GDM1 (cell line): ENCODE measurements around the gene EGLN3.
"Not testable (repeated sequence)": the region's sequence is repeated elsewhere in the genome, so short reads cannot be mapped to it uniquely, and the experiment has no call there.

ENCODE experiments used
- DNase-seq: peaks from one replicate; lab custom pipeline; 2025; lab: John Stamatoyannopoulos, UW

EGLN3 gene

DNA sequence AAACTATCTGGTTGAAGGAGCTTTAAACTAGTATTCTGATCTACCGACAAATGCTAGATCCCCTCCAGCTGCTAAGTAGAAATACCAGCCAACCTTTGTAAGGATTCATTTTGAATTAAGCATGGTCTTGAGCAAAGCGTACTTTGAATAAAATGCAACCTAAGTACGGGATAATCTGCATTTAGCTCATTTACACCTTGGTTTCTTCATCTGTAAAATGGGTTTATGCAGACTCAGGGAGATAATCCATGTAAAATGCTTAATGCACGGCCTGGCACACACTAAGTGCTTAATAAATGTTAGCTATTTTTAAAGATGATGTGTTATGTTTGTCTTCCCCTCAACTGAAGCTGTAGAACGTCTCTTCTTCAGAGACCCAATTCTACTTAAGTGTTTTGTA is 15.9 kb downstream of the EGLN3 start:
- no peak for DNase-seq

GRCh38 chr14:33934043-33934750 is 16.7 kb downstream of the EGLN3 start:
- DNase-seq: no peak

- DNase-seq: no peak
These were observed 17.4 kb downstream of the EGLN3 start for GRCh38 chr14:33933386-33933933.

DNA sequence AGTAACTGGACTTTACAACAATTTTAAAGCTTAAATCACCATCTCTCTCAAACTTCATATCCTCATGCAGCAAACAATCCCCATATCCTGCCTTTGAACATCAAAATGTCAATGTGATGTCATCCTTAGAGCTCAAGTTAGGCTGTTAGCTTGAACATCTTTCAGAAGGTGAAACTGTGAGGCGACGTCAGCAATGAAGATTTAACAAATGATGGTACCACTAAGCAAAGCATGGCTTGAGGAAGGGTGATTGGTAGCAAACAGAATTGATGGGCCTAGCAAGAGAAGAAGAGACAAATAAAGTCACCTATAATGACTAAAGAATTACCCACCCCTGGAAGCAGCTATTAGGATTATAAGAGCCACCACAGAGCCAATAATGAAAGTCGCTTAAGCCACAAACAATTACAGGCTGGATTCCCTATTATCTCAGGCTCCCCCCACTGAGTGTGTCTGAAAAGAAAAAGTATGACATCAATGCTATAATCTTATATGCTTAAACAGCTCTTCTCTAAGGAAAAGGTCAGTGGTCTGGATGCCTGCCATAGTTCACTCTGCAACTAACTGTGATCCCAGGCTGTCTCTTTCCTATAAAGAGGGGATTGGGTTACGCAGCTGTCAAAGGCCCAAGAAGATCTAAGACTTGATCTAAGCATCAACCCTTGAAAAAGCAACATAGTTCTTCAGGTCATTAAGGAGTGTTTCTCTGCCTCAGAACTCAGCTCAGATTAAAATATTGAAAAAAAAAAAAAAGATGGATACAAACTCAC is 18.1 kb downstream of the EGLN3 start:
- DNase-seq: no peak

DNA sequence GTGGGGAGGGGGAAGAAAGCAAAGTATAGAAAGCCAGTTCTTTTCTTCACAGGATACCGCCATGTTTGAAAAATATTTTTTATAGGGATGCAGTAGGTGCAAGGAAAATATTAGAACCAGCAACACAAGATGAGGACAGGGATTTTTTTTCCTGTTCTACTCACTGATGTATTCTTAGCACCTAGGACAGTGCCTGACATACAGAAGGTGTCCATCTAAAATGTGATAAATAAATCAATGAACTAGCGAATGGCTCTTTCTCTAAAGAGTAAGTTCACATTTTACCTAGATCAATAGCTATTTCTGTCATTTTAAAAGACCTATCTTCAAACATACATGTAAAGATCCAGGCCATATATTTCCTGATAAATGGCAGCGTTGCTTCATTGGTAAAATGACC is 18.8 kb downstream of the EGLN3 start:
- no peak for DNase-seq

GRCh38 chr14:33931461-33931860 is 19.4 kb downstream of the EGLN3 start:
- DNase-seq: no peak

DNA sequence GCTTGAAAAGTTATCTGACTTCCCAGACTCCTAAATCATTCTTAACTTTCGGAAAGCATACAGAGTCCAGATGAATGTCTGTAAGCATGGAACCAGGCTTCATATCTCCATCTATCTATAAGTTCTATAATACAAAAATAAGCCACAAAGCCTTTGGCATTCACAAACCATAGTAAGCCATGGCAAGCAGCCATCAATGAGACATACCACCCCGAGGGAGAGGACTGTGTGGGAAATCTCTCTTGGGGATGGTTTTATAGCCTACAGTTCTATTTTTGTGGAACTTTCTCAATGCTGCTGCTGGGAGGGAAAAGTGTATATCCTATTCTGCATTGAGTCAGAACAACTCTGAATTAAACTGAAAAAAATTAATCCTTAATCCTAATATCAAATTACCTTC is 20.4 kb downstream of the EGLN3 start:
- no peak for DNase-seq

DNA sequence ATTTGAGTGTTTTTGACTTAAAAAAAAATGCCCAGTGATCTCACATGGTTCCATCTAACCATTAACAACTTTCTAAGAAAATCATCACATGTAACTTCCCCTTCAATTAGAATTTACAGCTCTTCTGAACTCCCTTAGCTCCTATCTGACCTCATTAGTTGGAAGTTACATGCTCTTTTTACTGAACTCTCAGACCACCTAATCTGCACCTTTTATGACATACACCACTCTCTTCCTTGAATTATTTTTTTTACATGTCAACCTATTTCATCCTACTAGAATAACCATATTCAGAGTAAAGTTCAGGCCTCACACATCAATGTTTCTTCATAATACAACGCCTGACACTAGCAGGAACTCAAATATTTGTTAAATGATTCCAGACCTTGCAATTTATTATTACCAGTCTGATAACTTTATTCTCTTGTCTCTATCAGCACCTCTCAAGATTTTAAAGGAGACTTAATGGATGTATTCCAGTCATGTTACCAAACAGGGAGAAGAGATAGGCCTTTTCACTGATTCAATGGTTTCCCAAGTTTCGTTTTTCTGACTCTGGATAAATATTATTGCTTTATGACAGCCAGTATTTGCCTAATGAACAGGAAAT is 21.0 kb downstream of the EGLN3 start:
- no peak for DNase-seq

GRCh38 chr14:33928895-33929294 is 22.0 kb downstream of the EGLN3 start:
- no peak for DNase-seq

GRCh38 chr14:33927944-33928343 is 22.9 kb downstream of the EGLN3 start:
- DNase-seq: no peak

- not testable (repeated sequence) for DNase-seq
These were observed 23.9 kb downstream of the EGLN3 start for GRCh38 chr14:33926967-33927366.

- no peak for DNase-seq
These were observed 24.9 kb downstream of the EGLN3 start for GRCh38 chr14:33925946-33926345.

DNA sequence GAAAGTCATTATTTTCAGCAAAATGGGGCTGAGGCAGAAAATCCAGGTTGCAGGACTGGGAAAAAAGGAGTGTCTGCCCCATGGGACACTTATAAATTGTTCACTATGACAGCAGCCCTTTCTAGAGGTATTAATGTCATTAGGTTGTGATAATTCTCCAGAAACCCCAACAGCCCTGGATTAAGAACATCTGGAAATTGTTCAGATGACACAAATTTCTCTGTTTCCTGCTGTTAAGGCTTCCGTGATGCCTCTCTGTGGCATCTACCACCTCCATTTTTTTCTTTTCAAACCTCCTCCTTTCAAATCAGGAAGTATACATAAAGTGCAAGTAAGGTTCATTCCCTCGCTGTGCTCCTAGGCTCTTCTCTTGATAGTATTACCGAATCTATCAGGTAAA is 25.6 kb downstream of the EGLN3 start:
- DNase-seq: no peak

GRCh38 chr14:33924566-33925100 is 26.2 kb downstream of the EGLN3 start:
- DNase-seq: no peak

- DNase-seq: peak; percentile 37
These were observed 28.7 kb downstream of the EGLN3 start for GRCh38 chr14:33922125-33922524.

DNA sequence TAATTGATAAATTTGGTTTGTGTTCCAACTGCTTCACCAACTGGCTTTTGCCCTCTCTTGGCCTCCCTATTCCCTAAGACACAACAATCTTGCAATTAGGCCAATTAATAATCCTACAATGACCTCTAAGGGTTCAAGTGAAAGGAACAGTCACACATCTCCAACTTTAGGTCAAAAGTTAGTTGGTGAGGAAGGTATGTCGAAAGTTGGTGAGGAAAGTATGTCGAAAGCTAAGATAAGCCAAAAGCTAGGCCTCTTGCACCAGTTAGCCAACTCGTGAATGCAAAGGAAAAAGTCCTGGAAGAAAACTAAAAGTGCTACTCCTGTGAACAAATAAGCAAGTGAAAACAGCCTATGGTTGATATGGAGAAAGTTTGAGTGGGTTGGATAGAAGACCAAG is 32.6 kb downstream of the EGLN3 start:
- DNase-seq: no peak

GRCh38 chr14:33917661-33918060 is 33.2 kb downstream of the EGLN3 start:
- no peak for DNase-seq

- DNase-seq: peak; percentile 65
These were observed 34.0 kb downstream of the EGLN3 start for GRCh38 chr14:33916663-33917565.

DNA sequence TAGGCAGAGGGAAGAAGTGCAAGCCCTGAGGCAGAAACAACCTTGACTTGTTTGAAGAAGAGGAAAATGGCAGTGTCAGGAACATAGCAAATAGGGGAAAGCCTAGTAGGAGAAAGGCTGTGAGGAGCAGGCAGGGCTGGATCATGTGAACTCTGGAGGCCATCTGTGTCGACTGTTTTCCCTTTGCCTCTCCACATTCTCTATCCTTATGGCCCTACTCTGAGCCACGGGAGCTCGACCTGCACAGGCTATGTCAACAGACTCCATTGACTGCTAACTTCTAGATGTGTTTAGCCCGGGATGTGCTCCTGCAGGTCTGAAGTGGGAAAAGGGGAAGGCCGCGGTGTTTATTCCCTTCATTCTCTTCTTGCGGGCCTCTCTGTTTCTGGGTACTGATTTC is 35.2 kb downstream of the EGLN3 start:
- no peak for DNase-seq

- DNase-seq: no peak
These were observed 36.0 kb downstream of the EGLN3 start for GRCh38 chr14:33914676-33915516.

- no peak for DNase-seq
These were observed 39.8 kb downstream of the EGLN3 start for GRCh38 chr14:33911046-33911445.
